CD4-positive, alpha-beta T cell treated with Interleukin-2 at 100 ng/mL for 4 hours (primary cell): Measurements from ENCODE around the gene TOGARAM1.

Experiments
- DNase-seq: peaks from one replicate; pipeline ENCODE4 v3.0.0-alpha.2; 2020; ENCODE audit warnings: low spot score

Gene TOGARAM1

DNA sequence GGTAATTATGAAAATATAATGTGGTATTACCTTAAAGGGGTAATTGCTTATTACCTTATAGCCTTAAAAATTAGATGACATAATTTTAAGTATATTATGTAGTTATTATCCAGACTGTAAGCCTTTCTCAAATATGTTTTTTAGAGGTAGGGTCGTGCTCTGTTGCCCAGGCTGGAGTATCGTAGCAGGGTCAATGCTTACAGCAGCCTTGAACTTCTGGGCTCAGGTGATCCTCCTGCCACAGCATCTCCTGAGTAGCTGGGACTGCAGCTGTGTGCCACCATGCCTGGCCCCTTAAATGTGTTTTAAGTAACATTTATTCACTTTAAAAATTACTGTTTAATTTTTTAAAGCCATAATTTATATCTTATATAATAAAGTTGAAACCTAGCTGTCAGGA is 132.3 kb downstream of the TOGARAM1 start:
- no peak for DNase-seq

DNA sequence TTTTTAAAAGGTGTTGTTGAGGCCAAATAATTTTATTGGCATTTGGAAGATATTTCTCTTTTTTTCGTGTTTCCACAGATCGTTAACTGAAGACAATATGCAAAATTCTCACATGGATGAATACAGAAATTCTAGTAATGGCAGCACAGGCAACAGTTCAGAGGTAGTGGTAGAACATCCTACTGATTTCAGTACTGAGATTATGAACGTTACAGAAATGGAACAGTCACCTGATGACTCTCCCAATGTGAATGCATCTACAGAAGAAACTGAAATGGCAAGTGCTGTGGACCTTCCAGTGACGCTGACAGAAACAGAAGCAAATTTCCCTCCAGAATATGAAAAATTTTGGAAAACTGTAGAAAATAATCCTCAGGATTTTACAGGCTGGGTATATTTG is 133.2 kb downstream of the TOGARAM1 start:
- no peak for DNase-seq

DNA sequence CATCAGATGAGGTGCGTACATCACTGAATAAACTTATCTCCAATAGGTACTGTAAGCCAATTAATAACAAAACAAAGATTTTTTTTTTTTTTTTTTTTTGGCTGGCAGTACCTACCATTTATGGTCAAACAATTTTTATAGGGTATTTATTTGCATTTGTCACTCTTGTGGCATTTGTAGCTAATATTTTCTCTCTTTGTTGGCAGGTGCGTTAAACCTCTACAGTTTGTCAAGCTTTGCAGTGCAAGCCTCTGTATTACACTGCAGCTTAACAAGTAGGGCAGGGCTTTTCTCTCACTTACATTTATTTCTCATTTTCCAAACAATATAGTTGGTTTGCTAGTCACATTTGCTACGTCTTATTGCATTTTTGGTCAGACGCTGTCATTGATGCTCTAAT is 134.2 kb downstream of the TOGARAM1 start:
- DNase-seq, result no peak

DNA sequence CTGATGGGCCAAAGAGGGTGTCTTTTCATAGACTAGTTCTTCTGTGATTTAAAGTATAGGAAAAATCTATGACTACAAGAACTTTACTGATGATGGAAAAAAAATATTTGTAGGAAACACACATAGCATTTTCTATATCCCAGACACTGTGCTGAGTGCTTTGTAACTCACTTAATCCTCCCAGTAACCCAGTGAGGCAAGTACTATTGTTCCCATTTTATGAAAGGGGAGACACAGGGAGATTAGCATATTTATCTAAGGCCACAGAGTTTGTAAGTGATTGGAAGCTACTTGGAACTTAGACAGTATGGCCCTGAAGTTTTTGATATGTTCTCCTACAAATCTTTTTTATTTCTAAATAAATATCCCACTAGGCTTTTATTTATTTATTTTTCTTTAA is 141.8 kb downstream of the TOGARAM1 start:
- DNase-seq, result no peak

DNA sequence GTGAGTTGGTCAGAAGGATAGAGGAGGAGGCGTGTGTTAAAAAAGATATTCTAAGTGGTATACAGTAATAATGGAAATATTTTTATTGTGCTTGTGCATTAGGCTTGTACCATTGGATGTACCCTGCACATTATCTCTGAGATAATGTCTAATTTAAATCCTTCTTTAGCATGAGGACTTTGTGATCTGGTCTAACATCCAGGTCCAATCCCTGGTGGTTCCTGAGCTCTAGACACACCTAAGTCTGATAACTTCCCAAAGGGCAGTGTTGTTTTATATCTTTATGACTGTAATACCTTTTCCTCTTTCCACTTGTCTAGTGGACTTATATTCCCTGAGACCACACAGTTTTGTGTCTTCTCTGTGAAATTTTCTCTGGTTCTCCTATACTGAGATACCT is 142.6 kb downstream of the TOGARAM1 start:
- no peak for DNase-seq

DNA sequence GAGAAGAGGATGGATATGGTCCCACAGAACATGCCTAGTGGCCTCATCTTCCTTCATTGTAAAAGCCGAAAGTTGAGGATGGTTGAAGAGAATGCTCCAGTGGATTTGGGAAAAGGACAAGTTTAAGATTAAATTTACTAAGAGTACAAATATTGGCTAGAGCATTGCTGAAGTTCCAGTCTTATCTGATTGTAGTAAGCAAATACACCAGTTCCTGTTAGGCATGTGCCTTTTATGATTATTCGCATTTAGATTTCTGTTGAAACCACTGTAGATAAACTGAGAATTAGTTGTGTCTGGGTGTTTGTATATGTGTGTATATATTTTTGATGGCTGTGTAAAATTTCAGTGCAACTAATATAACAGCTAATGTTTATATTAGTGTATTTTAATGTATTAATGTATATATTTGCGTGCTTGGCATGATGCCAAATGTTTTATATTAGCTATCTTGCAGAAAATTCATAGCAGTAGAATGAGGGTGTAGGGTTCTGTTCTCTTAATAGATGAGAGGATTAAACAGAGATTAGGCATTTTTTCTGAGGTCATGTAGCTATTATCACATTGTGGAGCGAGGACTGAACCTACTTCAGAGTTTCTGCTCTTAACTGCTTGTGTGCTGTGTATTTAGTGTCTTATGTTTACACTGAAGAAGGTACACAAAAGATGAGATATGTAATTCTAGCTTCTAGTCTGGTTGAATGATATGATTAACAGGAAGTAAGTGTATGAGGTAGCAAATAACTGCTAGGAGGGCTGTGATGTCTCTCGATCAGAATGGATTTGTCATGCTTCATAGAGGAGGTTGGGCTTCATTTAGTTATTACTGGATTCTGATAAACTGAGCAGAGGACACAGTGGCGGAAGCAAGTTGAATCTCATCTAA is 151.1 kb downstream of the TOGARAM1 start:
- DNase-seq, result no peak

DNA sequence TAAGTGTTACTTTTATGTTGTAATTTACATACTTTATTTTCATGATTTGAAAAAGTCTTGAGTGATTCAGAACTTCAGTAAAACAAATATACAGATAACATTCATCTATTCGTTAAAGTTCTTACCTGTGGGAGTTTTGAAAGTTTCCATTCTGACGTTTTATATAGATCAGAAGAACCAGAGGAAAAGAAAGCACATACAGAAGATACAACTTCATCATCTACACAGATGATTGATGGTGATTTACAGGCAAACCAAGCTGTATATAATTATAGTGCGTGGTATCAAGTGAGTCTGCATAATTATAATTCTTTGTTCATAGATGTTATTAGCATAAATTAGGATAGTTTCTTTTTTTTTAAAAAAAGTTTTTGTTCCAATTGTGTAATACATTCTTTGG is 152.3 kb downstream of the TOGARAM1 start:
- no peak for DNase-seq

DNA sequence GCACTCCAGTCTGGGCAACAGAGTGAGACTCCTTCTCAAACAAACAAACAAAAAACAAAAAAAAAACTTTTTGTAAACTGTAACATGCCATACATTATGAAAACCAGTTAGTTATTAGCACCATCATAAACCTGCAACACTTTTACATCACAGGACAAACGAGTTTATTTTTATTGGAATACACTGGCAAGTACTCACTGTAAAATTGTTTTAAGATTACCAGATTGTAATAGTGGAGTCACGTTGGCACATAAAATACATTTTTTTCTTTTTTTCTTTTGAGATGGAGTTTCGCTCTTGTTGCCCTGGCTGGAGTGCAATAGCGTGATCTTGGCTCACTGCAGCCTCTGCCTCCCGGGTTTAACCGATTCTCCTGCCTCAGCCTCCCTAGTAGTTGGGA is 156.6 kb downstream of the TOGARAM1 start:
- no peak for DNase-seq

DNA sequence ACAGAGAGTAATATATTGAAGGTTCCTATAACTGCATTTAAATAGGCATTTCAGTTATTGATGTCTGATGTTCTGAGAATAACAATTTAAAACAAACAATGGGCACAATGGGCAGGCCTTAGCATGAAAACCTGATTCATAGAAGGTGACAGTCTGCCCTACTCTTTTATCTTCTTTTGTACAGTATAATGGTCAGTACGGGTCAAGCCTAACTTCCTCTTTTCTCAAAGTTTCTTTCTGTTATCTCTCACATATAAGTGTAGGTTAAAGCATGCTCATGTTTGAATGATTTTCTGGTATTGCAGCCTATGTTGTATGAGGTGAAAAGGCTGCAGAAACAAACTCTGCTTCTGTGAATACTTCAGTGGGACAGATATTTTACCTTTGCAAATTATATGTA is 158.1 kb downstream of the TOGARAM1 start:
- no peak for DNase-seq

DNA sequence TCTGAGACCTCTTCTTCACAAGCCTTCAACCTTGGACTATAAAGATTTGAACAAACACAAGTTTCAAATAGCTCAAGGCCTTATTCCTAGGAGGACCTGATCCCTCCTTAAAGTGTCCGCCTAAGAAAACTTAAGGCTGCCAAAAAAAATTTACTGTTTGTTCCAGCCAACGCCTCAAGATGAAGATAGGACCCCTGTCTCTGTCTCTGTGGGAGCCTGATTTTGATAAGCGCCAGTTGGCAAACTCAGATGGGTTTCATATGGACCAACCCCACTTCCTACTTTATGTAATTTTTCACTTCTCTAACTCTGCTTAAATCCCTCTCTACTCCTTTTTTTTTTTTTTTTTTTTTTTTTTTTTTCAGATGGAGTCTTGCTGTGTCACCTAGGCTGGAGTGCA is 161.3 kb downstream of the TOGARAM1 start:
- no peak for DNase-seq
